Muscle of arm (tissue), 12 donors: Measurements from ENCODE around the gene ENTPD6. TPM values are rescaled to one million over a fixed set of nuclear protein-coding genes. Genes with fewer than 3 reads are reported as not detected.
"Not testable (repeated sequence)": the region's sequence is repeated elsewhere in the genome, so short reads cannot be mapped to it uniquely, and the experiment has no call there.

Source experiments
- DNase-seq: peaks from one replicate; pipeline ENCODE4 v3.0.0-alpha.2; 2013
- polyA plus RNA-seq, 12 donors: library from polyadenylated mRNA; unstranded; fragments of 120-200 nt; gene quantifications; one replicate each; pipeline ENCODE4 v1.2.1, GENCODE V29; 2013; ENCODE audit not compliant: insufficient read length in 12 of 12

The ENTPD6 gene
- polyA plus RNA-seq, 12 donors: 25.2 to 73.1 (median 31.2) TPM; not detected in 1

DNA sequence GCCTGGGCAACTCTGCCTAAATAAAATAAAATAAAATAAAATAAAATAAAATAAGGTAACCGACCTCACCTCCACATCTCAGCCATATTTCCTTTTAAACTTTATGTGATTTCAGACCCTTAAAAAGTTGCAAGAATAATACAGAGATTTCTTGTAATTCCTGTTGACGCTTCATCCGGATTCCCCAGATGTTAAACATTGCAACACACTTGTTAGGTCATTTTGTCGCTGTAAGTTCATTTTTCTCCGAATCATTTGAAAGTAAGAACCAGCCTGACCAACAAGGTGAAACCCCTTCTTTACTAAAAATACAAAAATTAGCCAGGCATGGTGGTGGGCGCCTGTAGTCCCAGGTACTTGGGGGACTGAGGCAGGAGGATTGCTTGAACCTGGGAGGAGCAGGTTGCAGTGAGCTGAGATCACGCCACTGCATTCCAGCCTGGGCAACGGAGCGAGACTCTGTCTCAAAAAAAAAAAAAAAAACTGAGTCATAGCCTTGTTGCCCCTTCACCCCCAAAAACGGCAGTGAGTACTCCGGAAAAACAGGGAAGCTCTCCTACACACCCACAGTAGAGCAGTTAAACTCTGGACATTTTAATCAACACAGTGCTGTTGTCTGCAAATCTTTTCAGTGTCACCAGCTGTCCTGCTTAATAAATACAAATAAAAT is 58.2 kb downstream of the ENTPD6 start:
- no peak for DNase-seq

DNA sequence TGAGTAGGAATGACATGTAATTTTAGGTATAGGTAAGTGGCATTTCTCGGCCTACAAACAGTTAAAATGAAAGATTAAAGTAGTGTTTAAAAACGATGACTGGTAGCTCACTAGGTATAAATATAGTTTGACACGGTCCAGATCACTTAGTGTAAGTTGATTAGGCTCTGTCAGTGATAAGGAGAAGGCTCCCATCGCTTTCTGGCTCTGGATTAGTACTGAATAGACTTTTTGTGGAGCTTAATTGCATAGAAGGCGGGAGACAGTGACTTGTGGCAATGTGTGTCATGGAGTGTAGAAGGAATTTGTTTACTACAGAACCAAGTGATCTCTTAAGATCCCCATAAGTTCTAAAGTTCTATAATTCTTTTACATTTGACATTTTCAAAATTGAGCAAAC is 59.1 kb downstream of the ENTPD6 start:
- DNase-seq: no peak

DNA sequence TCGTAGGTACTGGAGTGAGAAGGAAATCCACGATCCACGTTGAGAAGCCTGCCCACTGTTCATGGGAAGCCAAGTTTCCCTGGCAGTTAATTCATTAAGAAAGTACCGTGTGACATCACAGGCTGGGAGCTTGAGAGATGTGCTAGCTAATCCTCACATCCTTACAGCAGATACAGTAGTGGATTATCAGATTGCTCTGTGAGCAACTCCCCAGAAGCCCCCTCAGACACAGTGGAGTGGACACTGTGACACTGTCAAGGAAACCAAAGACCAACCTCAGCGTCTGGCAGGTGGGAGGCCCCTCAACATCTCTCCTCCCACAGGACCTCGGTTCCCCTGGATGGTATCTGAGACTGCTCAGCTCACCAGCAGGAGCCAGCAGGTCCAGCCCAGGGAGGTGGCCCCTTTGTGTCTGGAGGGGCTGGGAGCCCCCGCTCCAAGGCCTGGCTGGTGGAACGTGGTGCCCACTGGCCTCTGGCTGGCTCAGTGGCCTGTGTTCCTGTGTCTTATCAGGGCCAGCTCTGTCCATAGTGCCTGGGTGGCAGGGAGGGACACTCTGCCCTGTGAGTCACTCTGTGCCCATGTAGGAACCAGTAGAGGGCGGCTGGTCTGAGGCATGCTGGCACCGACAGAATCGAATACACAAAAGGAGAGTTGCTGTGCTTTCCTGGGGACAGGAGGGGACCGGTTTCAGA is 59.6 kb downstream of the ENTPD6 start:
- no peak for DNase-seq

DNA sequence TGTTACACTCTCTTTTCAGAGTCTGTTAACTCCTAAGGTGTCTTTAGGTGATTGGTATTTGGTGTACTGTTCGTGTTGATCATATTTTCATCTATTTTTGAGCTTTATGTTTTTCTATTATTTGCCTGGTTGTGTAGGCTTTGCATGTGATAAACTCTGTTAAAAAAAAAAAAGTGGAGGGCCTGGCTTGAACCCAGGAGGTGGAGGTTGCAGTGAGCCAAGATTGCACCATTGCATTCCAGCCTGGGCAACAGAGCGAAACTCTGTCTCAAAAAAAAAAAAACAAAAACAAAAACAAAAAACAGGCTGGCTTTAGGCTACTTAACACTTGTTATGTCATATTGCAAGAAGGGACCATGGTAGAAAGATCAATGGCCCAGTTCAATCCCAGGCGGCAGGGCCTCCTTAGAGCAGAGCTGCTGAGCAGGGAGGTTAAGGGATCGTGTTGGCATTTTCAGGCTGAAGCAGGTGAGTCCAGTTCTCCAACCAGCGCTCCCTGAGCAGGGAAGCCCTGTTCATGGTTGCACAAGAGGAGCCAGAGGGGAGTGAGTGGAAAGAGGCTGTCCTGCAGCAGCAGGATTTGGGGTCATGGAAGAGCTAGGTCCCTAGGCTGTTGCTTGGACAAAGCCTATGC is 60.8 kb downstream of the ENTPD6 start:
- no peak for DNase-seq

DNA sequence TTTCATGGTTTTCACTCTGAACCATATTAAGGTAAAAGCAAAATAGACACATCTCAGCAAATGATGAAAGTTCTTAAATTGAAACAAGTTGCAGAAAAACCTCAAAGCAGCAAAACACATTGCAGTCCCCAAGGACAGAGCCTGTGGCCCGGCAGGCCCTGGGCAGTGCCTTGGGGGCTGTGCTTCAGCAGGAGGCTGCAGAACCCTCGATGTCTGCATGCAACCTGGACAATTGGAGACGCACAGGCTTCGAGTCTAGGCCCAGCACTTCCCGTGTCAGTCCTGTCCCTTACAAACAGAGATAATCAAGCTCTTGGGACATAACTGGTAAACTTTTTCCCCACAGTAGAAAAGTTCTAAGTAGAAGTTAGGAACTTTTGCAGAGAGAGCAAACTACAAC is 61.6 kb downstream of the ENTPD6 start:
- DNase-seq: no peak

DNA sequence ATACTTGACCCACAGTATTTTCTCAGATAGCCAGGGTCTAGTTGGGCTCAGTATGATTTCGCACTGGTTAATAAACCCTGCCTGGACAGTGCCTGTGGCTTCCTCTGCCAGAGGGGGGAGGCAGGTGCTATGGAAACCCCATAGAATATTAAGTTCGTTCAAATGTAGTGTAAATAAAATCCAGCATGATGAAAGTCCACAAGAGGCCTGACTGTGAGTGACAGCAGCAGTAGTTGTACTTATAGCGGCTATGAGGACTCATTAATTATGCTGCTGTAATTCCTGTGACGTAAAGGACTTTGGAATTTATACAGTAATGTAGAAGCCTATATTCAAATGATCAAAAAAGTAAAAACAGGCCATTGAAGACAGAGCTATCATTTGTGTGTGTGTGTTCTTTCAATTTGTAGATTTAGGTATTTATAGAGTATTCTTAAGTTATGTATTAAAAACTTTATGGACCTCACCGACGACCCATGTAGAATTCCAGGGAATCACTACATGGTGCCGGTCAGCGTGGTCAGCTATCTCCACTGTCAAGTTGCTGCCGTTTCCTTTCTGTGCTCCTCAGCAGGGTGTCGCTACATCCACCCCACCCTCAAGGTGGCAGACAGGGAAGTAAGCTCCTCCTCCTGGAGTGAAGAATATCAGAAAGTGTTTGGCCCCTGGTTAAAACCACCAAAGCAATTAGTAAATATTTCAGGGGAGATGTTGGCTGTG is 62.4 kb downstream of the ENTPD6 start:
- no peak for DNase-seq

DNA sequence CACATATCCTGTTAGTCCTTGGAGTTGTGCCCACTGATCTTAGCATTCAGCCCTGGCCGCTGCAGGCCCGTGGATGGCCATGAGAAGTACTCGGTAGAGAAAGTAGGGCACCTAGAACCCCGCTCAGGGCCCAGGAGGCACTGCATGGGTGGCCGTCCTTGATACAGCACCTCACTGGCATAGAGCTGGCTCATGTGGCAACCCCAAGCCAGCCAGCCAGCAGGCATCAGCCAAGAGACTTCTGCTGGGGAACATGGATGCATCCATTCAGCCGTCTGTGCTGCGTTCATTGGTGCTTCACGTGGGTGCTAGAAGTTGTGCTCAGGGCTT is 62.9 kb downstream of the ENTPD6 start:
- no peak for DNase-seq

DNA sequence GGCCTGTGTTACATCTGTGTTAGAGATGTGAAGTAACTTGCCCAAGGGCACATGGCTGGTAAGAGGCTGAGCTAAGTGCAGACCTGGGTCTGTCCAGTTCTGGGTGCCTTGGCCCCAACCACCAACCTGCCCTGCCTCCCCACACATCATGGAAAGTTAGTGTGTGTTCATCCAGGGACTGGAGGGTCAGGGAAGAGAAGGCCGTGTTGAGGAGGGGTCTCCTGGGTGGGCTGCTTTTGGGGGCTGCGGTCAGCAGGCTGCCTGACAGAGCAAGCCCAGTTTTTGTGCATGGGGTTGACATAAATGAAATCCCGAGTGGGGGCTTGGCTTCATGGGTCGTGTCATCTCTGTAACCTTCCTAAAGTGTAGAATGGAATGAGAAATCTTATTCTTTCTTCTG is 63.3 kb downstream of the ENTPD6 start:
- DNase-seq: no peak

DNA sequence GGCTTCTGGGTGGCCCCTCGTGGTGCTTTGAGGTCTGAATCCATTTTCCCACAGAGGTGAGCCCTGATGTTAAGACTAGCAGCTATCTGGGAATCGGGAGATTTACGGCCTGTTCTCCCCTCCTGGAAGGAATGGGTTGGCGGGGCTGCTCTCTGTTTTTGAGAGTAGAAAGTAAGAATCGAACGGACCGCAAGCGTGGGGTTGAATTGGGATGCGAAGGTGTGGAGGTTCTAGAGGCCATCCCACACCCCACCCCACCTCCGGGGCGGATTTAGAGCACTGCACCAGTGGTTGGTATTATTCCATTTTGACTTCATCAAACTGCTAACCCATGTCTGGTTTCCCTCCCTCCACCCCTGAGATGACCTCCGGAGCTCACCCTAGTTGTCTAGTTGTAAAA is 63.8 kb downstream of the ENTPD6 start:
- DNase-seq: no peak

DNA sequence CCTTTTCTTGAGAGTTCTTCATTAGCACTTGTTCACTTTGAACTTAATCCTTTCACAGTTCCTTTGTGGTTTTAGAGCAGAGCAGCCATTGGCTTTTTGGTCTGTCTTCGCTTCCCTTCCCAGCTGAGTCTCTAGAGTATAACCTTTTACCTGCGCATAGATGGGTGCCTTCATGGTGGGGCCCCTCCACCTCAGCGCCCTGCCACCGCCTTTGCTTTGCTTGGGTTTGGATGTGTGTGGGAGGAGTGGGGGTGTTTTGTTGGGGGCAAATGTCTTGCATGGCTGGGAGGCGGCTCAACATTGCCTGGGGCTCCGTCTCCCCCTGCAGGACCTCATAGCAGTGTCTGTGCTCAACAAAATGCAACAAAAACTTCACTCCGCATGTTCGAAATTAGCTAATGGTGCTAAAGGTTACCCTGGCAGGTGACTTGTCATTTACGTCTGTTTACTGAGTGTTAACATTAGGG is 64.3 kb downstream of the ENTPD6 start:
- no peak for DNase-seq

DNA sequence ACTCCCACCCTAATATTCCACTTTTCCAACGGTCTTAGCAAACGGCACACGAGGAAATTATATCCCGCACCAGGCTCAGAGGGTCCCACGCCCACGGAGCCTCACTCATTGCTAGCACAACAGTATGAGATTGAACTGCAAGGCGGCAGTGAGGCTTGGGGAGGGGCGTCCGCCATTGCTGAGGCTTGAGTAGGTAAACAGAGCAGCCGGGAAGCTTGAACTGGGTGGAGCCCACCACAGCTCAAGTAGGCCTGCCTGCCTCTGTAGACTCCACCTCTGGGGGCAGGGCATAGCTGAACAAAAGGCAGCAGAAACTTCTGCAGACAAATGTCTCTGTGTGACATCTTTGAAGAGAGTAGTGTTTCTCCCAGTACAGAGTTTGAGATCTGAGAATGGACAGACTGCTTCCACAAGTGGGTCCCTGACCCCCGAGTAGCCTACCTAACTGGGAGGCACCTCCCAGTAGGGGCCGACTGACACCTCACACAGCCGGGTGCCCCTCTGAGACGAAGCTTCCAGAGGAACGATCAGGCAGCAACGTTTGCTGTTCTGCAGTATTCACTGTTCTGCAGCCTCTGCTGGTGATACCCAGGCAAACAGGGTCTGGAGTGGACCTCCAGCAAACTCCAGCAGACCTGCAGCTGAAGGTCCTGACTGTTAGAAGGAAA is 65.4 kb downstream of the ENTPD6 start:
- not testable (repeated sequence) for DNase-seq

DNA sequence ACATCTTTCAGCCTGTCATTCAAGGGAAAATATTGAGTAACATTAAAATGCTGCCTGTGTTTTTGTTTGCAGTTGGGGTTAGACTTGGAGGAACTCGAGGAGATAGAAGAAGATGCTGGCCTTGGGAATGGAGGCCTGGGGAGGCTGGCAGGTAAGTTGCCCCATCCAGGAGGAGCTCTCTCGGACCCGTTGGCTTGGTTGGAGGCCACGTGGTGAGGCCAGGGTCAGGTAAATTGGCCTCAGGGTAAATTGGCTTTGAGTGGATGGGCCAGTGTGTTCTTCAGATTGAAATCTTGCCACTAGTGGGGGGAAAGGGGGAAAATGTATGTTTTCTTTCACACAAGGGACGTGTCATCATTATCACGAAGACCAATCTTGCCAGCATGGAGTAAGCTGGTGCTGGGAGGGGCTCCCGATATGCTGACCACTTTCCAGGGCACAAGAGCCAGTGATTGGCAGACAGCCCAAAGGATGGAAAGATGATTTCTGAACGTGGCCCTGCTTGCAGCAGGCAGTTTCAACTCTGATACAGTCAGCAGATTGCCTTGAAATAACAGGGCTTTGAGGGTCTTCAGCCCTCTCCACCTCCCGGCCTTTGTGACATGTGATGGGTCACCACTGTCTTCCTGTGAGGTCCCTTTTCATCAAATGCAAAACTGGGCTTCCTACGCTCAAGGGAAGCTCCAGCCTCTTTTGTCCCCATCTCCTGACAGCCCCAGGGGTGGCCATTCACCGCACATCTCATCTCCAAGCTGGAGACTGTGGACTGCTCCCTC is 73.7 kb downstream of the ENTPD6 start:
- no peak for DNase-seq

DNA sequence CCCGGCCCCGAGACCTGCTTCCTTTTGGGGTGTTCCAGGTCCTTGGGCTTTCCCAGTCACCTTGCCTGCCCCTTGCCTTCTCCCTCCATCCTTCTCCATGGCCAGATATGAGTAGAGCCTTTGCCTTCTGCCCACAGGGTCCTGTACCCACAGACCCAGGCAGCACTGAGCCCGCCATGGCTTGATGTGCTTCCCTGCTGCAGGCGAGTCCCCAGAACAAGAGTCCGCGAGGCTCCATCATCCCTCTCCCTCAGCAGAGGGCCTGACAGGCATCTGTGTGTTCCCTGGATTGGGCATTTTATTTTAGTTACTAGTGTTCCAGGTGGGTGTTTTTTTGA is 74.3 kb downstream of the ENTPD6 start:
- DNase-seq: no peak

DNA sequence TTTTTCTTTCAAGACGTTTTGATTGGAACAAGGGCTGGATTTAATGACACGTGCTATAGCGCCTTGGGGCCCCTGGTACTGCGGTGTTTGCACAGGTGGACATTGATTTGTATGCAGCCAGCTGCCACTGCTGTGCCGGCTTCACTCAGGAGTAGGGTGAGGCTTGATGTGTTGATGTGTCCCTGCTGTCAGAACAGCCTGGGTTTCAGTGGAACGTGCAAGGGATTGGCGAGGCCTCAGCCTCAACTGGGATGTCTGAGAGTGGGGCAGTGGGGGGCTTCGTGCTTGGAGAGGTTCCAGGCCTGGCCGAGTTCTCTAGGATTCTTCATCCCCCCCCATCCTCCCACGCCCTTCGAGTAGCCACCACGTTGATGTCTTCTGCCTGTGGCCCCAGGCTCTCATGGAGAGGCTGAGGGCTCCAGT is 75.3 kb downstream of the ENTPD6 start:
- no peak for DNase-seq

DNA sequence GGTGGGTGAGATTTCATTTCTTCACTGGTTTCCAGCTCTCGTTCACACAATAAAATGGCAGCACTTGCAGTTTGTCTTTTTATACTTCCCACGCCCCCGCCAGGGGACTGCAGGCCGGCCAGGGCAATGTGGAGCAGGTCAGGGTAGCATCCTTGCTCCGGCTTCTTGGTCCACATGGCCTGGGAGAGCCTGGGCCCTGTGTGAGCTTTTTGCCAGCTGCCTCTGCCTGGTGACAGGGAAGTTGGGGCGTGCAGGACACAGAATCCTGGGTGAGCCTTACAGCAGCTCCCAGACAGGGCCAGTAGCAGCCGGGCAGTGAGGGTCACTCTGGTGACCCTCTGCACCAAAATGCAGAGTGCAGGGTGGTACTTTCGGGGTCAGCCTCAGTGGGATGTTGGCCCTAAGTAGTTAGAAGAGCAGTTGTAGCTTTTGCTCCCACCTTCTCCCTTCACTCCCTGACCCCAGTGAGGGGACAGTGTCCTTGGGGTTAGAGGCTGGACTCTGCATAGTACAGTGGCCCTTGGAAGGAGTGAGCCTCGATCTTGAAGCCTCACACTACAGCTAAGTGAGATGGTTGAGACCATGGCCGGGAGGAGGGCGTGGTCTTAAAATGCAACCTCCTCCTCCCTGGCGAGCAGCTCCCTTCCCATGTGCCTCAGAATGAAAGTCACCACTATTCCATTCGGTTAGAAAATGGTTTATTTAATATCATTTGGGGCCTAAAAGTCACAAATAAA is 76.1 kb downstream of the ENTPD6 start:
- DNase-seq: no peak

DNA sequence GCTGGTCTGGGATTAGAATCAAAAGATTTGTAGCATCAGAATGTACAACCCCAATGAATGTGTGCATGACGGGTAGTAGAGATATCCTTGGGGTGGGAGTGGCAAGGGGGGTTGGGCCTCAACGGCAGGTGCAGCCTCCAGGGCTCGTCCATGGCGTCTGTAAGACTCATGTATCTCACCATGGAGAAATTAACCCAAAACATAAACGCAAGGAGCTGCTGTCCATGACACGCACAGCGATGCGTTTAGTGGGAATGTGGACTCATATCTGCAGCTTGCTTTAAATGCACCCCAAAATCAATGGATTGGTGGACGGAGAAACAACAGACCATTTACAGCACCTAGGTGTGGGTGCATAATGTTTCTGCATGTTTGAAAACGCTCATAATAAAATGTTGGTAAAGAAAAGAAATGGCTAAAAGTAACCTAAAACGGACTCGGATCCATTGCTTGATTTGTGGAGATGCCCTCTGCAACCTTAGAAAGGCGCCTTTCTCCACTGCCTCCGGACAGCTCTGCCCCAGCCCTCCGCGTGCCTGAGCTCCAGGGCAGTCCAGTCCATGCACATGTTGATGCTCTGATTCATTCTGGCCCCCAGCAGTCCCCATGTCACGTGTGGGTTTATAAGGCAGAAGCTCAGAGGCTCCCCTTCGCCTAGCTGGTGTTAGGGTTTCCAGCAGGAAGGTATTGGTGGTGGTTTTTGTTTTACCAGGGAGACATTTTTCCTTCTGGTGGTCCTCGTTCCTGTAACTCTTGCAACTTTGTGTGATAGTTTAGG is 76.9 kb downstream of the ENTPD6 start:
- no peak for DNase-seq

DNA sequence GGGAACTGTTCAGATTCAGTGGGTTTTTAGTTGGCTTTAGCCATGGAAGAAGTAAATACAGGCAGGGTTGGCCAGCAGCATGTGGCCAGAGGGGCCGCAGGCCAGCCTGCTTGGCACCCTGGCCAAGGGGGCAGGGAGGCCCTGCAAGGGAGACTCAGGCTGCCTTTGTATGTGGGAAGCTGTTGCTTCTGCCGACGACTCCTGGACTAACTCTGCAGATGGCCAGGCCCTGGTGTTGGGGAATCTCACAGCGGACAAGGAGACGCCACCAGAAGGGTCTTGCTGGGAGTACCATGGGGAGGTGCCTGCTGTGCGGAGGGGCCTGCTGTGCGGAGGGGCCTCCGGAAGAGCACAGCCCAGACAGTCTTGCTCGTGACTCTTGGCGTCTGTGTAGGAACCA is 77.5 kb downstream of the ENTPD6 start:
- DNase-seq: no peak

DNA sequence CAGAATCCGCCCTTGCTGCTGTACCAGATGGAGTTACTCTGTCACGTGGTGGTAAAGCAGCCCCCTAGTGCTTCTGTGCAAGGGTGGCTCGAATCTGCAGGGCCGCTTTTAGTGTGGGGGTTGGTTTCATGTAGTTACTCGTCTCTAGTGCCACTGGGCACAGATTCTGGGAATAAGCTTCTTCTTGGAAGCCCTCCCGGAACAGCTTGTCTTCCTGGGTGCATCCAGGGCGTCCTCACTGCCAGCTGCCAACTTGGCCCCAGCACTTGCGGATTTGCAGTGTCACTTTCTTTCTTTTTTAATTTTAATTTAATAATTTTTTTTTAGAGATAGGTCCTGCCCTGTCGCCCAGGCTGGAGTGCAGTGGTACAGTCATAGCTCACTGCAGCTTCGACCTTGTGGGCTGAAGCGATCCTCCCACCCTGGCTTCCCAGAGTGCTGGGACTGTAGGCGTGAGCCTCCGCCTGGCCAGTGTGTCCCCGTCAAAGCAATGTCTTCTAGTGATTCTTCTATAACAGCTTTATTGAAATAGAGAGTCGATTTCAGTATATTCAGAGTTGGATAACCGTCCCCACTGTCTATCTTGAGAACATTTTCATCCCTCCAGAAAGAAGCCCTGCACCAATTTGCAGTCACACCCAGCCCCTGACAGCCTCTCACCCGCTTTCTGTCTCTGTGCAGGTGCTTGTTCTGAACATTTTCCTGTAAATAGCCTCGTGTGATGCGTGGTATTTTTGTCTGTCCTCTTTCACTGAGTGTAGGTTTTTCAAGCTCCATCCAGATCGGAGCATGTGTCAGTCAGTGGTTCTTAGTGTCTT is 78.2 kb downstream of the ENTPD6 start:
- no peak for DNase-seq

DNA sequence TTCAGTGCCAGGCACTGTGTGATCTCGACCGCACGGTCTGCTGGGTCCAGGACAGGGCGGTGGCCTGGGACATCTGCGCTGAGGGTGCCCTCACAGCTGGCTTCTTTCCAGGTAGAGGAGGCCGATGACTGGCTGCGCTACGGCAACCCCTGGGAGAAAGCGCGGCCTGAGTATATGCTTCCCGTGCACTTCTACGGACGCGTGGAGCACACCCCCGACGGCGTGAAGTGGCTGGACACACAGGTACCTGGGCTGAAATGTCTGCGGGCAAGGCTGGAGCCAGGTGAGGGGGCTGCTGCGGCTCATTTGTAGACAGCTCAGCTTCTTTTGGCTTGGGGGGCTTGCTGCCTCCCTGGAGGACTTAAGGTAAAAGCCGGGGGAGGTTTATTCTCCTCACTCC is 79.0 kb downstream of the ENTPD6 start:
- DNase-seq: no peak
